Trophoblast cell (in vitro differentiated cells and primary cell): ENCODE results near the gene LCLAT1.

ENCODE experiments used
- DNase-seq, 2 donors: peaks; one replicate each; pipeline ENCODE4 v3.0.0-alpha.2; 2016
- H2AFZ ChIP-seq: 2 replicates; pipeline ENCODE4 v1.6.1; 2013; ENCODE audit warnings: low read length, moderate library complexity, mild to moderate bottlenecking; ENCODE audit not compliant: insufficient read depth, poor library complexity
- H2AK5ac ChIP-seq: 2 replicates; pipeline ENCODE4 v1.6.1; 2013; ENCODE audit warnings: mild to moderate bottlenecking, low read length
- H2BK120ac ChIP-seq: 2 replicates; pipeline ENCODE4 v1.6.1; 2013; ENCODE audit warnings: low read length, mild to moderate bottlenecking, moderate library complexity; ENCODE audit not compliant: insufficient read depth, poor library complexity
- H2BK12ac ChIP-seq: 2 replicates; pipeline ENCODE4 v1.6.1; 2013; ENCODE audit warnings: mild to moderate bottlenecking, low read length, moderate library complexity
- H2BK5ac ChIP-seq: 2 replicates; pipeline ENCODE4 v1.6.1; 2013; ENCODE audit warnings: low read length, low read depth, moderate library complexity, mild to moderate bottlenecking; ENCODE audit not compliant: poor library complexity
- H3K14ac ChIP-seq: 2 replicates; pipeline ENCODE4 v1.6.1; 2013; ENCODE audit warnings: mild to moderate bottlenecking, low read length
- H3K18ac ChIP-seq: 2 replicates; pipeline ENCODE4 v1.6.1; 2013; ENCODE audit warnings: mild to moderate bottlenecking, low read length
- H3K23ac ChIP-seq: 2 replicates; pipeline ENCODE4 v1.6.1; 2013; ENCODE audit warnings: low read length
- H3K27ac ChIP-seq: 2 replicates; pipeline ENCODE4 v1.5.1; 2013; ENCODE audit warnings: low read depth, mild to moderate bottlenecking, inconsistent platforms, low read length, moderate library complexity
- H3K27me3 ChIP-seq: 2 replicates; pipeline ENCODE4 v1.6.1; 2013; ENCODE audit warnings: inconsistent platforms, mild to moderate bottlenecking, low read length, moderate library complexity; ENCODE audit not compliant: insufficient read depth
- H3K36me3 ChIP-seq, 2 experiments: 1 replicate in 1 of 2; 2 replicates in 1 of 2; pipeline ENCODE4 v1.6.1; 2013; ENCODE audit warnings: low read length in 2 of 2, mild to moderate bottlenecking in 2 of 2, moderate library complexity in 1 of 2; ENCODE audit not compliant: insufficient read depth in 2 of 2, control insufficient read depth in 1 of 2
- H3K4ac ChIP-seq: 2 replicates; pipeline ENCODE4 v1.6.1; 2013; ENCODE audit warnings: low read depth, mild to moderate bottlenecking, low read length, moderate library complexity
- H3K4me1 ChIP-seq, 2 experiments: 1 replicate in 1 of 2; 2 replicates in 1 of 2; pipeline ENCODE4 v1.6.1; 2013; ENCODE audit warnings: low read length in 2 of 2, mild to moderate bottlenecking in 2 of 2, moderate library complexity in 1 of 2; ENCODE audit not compliant: insufficient read depth in 2 of 2, control insufficient read depth in 1 of 2
- H3K4me2 ChIP-seq: 2 replicates; pipeline ENCODE4 v1.6.1; 2013; ENCODE audit warnings: inconsistent platforms, mild to moderate bottlenecking, low read length, moderate library complexity
- H3K4me3 ChIP-seq: 2 replicates; pipeline ENCODE4 v1.5.1; 2013; ENCODE audit warnings: mild to moderate bottlenecking, low read depth, low read length, inconsistent platforms
- H3K79me1 ChIP-seq: one replicate; pipeline ENCODE4 v1.6.1; 2013; ENCODE audit warnings: low read length
- H3K79me2 ChIP-seq: 2 replicates; pipeline ENCODE4 v1.6.1; 2013; ENCODE audit warnings: low read length, mild to moderate bottlenecking; ENCODE audit not compliant: control insufficient read depth, insufficient read depth, poor library complexity
- H3K9ac ChIP-seq: 2 replicates; pipeline ENCODE4 v1.6.1; 2013; ENCODE audit warnings: mild to moderate bottlenecking, low read length
- H3K9me3 ChIP-seq: 2 replicates; pipeline ENCODE4 v1.6.1; 2013; ENCODE audit warnings: low read depth, mild to moderate bottlenecking, control low read depth, inconsistent platforms, low read length; ENCODE audit not compliant: insufficient read depth
- H4K12ac ChIP-seq: 2 replicates; pipeline ENCODE4 v1.6.1; 2013; ENCODE audit warnings: low read depth, mild to moderate bottlenecking, low read length, moderate library complexity
- H4K8ac ChIP-seq: 2 replicates; pipeline ENCODE4 v1.6.1; 2013; ENCODE audit warnings: low read depth, mild to moderate bottlenecking, low read length, moderate library complexity
- H4K91ac ChIP-seq: one replicate; pipeline ENCODE4 v1.6.1; 2013; ENCODE audit warnings: low read depth, mild to moderate bottlenecking, low read length, moderate library complexity
- WGBS: extraction: QIAGEN DNeasy Blood & Tissue Kit; methylation state at CpG from one replicate; pipeline ENCODE4 v1.1.7; 2013; ENCODE audit warnings: missing lambda C conversion rate; ENCODE audit not compliant: insufficient read length, insufficient coverage; ENCODE audit errors: extremely low coverage; 5-methylcytosine and 5-hydroxymethylcytosine counted together

The LCLAT1 gene

GRCh38 chr2:30503007-30503694 lies 56.1 kb downstream of the LCLAT1 start:
- Histone ChIP-seq H3K23ac (no peak overlapping the region), H3K79me1 (peaks cover 3% of the 10 kb centered on the region), H4K8ac (no peak overlapping the region), H2AK5ac (no peak overlapping the region), H3K18ac (no peak overlapping the region), H2BK12ac (no peak overlapping the region), H4K91ac (no peak overlapping the region), H3K27ac (no peak overlapping the region), H3K9me3 (peaks cover 1% of the 10 kb centered on the region), H2AFZ (no peak overlapping the region), H3K36me3 (peaks cover 2 to 4% of the 10 kb centered on the region in 2 experiments), H4K12ac (no peak overlapping the region), H2BK5ac (no peak overlapping the region), H3K27me3 (no peaks in the 10 kb centered on the region), H3K4ac (no peak overlapping the region), H3K9ac (no peak overlapping the region), H3K4me1 (peaks cover 0 to 6% of the 10 kb centered on the region in 2 experiments), H3K79me2 (no peaks in the 10 kb centered on the region), H3K14ac (no peak overlapping the region), H3K4me2 (no peak overlapping the region), H2BK120ac (no peak overlapping the region), H3K4me3 (no peak overlapping the region)
- DNase-seq: no peak
- no CpG with 5 or more reads among the region's 2 CpGs for WGBS

GRCh38 chr2:30503695-30504052 lies 56.6 kb downstream of the LCLAT1 start:
- Histone ChIP-seq H3K4me3 (no peak overlapping the region), H3K27ac (no peak overlapping the region)
- WGBS: no CpG with 5 or more reads among the region's 3 CpGs

GRCh38 chr2:30504731-30505130 lies 57.7 kb downstream of the LCLAT1 start:
- H3K4ac ChIP-seq: no peak overlapping the region
- no peak overlapping the region for H3K9ac ChIP-seq
- H3K4me2 ChIP-seq: no peak overlapping the region
- no CpG with 5 or more reads among the region's 1 CpG for WGBS
- no peak for DNase-seq
- H2AK5ac ChIP-seq: no peak overlapping the region
- peaks cover 1% of the 10 kb centered on the region for H3K9me3 ChIP-seq
- H3K18ac ChIP-seq: no peak overlapping the region
- no peak overlapping the region for H2BK12ac ChIP-seq
- peaks cover 0 to 4% of the 10 kb centered on the region in 2 experiments for H3K4me1 ChIP-seq
- no peak overlapping the region for H3K4me3 ChIP-seq
- no peak overlapping the region for H3K23ac ChIP-seq
- H3K27me3 ChIP-seq: no peaks in the 10 kb centered on the region
- no peak overlapping the region for H4K91ac ChIP-seq
- H2AFZ ChIP-seq: no peak overlapping the region
- H3K79me1 ChIP-seq: no peaks in the 10 kb centered on the region
- H4K8ac ChIP-seq: no peak overlapping the region
- no peak overlapping the region for H3K14ac ChIP-seq
- H3K27ac ChIP-seq: no peak overlapping the region
- peaks cover 2 to 4% of the 10 kb centered on the region in 2 experiments for H3K36me3 ChIP-seq
- no peak overlapping the region for H2BK5ac ChIP-seq
- H2BK120ac ChIP-seq: no peak overlapping the region
- no peak overlapping the region for H4K12ac ChIP-seq
- H3K79me2 ChIP-seq: no peaks in the 10 kb centered on the region

More at GRCh38 chr2:30503695-30504052, 56.6 kb downstream of the LCLAT1 start:
- DNase-seq: no peak
- Histone ChIP-seq H3K18ac (no peak overlapping the region), H2BK120ac (no peak overlapping the region), H2AFZ (no peak overlapping the region), H3K4ac (no peak overlapping the region), H4K12ac (no peak overlapping the region), H3K9me3 (peaks cover 1% of the 10 kb centered on the region), H3K4me1 (peaks cover 0 to 6% of the 10 kb centered on the region in 2 experiments), H3K23ac (no peak overlapping the region), H3K36me3 (peaks cover 2 to 4% of the 10 kb centered on the region in 2 experiments), H3K9ac (no peak overlapping the region), H3K4me2 (no peak overlapping the region), H3K14ac (no peak overlapping the region), H3K79me2 (no peaks in the 10 kb centered on the region), H2AK5ac (no peak overlapping the region), H3K79me1 (peaks cover 3% of the 10 kb centered on the region), H2BK5ac (no peak overlapping the region), H3K27me3 (no peaks in the 10 kb centered on the region), H4K91ac (no peak overlapping the region), H2BK12ac (no peak overlapping the region), H4K8ac (no peak overlapping the region)

GRCh38 chr2:30505500-30506180 lies 58.6 kb downstream of the LCLAT1 start:
- Histone ChIP-seq H4K8ac (no peak overlapping the region), H2AK5ac (no peak overlapping the region), H3K4ac (no peak overlapping the region), H4K12ac (no peak overlapping the region), H3K79me1 (no peaks in the 10 kb centered on the region), H3K9me3 (peaks cover 1% of the 10 kb centered on the region), H2AFZ (no peak overlapping the region), H2BK5ac (no peak overlapping the region), H4K91ac (no peak overlapping the region), H3K4me3 (no peak overlapping the region), H3K36me3 (peaks cover 2 to 4% of the 10 kb centered on the region in 2 experiments), H3K27me3 (no peaks in the 10 kb centered on the region), H3K14ac (no peak overlapping the region), H2BK12ac (no peak overlapping the region), H3K27ac (no peak overlapping the region), H3K79me2 (no peaks in the 10 kb centered on the region), H3K23ac (no peak overlapping the region), H3K4me1 (peaks cover 0 to 4% of the 10 kb centered on the region in 2 experiments), H3K18ac (no peak overlapping the region), H2BK120ac (no peak overlapping the region), H3K4me2 (no peak overlapping the region), H3K9ac (no peak overlapping the region)
- WGBS: no CpG with 5 or more reads among the region's 3 CpGs
- DNase-seq: no peak
